Measurements from ENCODE around the gene REV1.

REV1 gene

DNA sequence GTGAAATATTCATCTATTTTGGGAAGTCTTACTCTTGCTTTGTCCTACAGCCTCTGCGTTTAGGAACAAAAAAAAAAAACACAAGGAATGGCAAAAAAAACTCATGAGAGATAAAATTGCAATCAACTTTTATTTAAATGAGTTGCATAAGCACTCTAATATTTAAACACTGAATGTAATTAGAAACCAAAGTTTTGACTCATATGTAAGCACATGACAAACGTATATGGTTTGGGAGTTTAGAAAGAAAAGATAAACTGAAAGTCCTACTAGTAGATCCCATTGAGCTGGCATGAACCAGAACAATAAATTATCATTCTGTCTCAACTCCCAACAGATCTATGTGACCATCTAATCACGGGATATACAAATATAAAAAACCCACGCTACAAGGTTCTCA, 44.8 kb downstream of the REV1 start:
- Mint-ChIP-seq H3K36me3 (peaks cover 26% of the 10 kb centered on the region), H3K27ac (no peak overlapping the region), H3K27me3 (no peaks in the 10 kb centered on the region), H3K9me3 (no peaks in the 10 kb centered on the region), H3K4me3 (no peak overlapping the region), H3K4me1 (peaks cover 6% of the 10 kb centered on the region)
- ATAC-seq = no peak

DNA sequence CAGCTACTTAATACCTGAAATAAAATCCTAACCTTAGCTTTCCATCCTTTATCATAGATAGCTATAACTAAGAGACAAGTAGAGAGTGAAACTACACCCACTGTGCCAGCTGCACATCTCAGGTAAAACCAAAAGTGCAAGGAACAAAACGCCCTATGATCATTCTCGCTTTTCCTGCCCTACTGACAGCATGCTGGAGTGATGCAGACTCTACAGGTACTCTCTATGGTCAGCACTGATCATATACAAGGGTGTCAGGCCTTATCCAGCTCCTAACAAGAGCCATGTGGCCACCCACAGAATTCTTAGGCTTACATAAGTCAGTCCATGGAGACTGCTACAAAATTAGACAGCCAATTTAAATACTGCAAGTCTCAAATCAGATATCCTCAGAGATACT, 45.6 kb downstream of the REV1 start:
- no peak overlapping the region for H3K4me3 Mint-ChIP-seq
- H3K36me3 Mint-ChIP-seq = peaks cover 26% of the 10 kb centered on the region
- no peak for ATAC-seq
- H3K27ac Mint-ChIP-seq = peak overlapping the region; percentile 19
- no peaks in the 10 kb centered on the region for H3K27me3 Mint-ChIP-seq
- H3K4me1 Mint-ChIP-seq = peaks cover 6% of the 10 kb centered on the region
- no peaks in the 10 kb centered on the region for H3K9me3 Mint-ChIP-seq

DNA sequence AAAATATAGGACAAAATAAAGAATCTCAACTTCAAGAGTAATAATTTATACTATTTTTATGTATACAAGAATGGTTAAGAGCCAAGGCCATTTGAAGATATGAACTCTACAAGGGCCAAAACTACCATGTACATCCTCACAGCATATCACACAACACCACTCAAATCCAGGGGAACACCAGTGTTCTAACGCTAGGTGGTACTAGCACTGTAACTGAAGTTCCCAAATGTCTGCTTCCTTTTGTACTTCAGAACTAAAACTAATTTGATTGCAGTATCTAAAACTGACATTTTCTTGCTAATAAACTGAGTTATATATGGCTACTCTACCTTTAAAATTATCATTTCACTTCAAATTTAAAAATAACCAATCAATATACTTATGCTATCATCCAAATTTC, 47.0 kb downstream of the REV1 start:
- no peaks in the 10 kb centered on the region for H3K27me3 Mint-ChIP-seq
- no peaks in the 10 kb centered on the region for H3K9me3 Mint-ChIP-seq
- no peak for ATAC-seq
- peaks cover 15% of the 10 kb centered on the region for H3K36me3 Mint-ChIP-seq
- peaks cover 6% of the 10 kb centered on the region for H3K4me1 Mint-ChIP-seq
- H3K4me3 Mint-ChIP-seq = no peak overlapping the region
- no peak overlapping the region for H3K27ac Mint-ChIP-seq

DNA sequence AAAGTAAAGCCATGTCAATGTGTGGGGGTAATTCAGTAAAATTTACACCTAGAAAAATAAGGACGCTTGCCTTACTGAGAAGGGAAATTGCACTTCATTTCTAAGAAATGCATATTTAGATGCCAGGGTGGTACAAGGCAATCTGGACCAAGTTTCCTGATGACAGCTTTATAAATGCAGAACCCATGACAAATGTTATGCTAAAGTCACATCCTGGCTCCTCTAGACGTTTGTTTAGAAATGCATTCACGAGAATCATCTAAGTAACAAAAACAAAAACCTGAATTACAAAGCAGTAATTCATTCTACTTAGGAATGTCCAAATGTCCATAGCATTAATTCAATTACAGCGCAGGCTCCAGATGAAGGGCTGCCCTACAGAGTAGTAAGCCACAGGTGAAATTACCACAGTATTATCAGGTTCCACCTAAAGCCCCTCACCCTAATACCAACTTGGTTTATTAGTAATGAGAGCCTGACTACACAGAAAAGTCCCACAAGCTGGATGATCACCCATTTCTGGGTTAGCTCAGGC, 49.8 kb downstream of the REV1 start:
- Mint-ChIP-seq H3K36me3 (peaks cover 6% of the 10 kb centered on the region), H3K27ac (no peak overlapping the region), H3K27me3 (no peaks in the 10 kb centered on the region), H3K9me3 (no peaks in the 10 kb centered on the region), H3K4me3 (no peak overlapping the region), H3K4me1 (peaks cover 6% of the 10 kb centered on the region)
- ATAC-seq = no peak

DNA sequence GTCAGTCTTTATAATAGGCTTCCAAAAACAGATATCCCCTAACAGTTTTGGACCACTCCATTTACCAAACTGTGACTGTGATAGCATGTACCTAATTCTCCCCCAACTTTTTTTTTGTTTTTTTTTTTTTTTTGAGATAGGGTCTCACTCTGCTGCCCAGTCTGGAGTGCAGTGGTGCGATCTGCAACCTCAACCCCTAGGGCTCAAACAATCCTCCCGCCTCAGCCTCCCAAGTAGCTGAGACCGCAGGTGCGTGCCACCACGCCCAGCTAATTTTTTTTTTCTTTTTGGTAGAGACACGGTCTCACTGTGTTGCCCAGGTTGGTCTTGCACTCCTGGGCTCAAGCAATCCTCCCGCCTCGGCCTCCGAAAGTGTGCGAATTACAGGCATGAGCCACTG, 52.9 kb downstream of the REV1 start:
- no peak for ATAC-seq
- no peaks in the 10 kb centered on the region for H3K27me3 Mint-ChIP-seq
- no peaks in the 10 kb centered on the region for H3K9me3 Mint-ChIP-seq
- peaks cover 5% of the 10 kb centered on the region for H3K4me1 Mint-ChIP-seq
- H3K4me3 Mint-ChIP-seq = no peak overlapping the region
- no peak overlapping the region for H3K27ac Mint-ChIP-seq
- H3K36me3 Mint-ChIP-seq = peaks cover 8% of the 10 kb centered on the region

DNA sequence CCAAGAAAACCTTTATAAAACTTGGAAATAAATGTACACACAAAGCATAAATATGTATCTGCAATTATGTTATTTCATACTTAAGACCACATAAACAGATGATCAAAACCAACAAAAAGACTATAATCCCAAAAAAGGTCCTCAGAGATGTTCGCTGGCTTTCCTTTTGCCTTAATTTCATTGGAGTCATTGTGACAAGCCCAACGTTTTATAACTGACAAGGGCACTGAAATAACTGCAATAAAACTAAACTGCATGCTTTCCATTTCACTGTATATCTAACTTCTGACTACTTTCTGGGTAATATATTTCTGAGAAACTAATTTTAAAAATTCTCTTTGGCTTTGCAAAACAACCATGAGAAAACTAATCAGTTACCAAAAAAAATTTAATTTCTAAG, 56.5 kb downstream of the REV1 start:
- Mint-ChIP-seq H3K36me3 (peaks cover 22% of the 10 kb centered on the region), H3K4me3 (no peak overlapping the region), H3K9me3 (no peaks in the 10 kb centered on the region), H3K27ac (no peak overlapping the region), H3K27me3 (no peaks in the 10 kb centered on the region), H3K4me1 (peaks cover 18% of the 10 kb centered on the region)
- ATAC-seq = no peak

DNA sequence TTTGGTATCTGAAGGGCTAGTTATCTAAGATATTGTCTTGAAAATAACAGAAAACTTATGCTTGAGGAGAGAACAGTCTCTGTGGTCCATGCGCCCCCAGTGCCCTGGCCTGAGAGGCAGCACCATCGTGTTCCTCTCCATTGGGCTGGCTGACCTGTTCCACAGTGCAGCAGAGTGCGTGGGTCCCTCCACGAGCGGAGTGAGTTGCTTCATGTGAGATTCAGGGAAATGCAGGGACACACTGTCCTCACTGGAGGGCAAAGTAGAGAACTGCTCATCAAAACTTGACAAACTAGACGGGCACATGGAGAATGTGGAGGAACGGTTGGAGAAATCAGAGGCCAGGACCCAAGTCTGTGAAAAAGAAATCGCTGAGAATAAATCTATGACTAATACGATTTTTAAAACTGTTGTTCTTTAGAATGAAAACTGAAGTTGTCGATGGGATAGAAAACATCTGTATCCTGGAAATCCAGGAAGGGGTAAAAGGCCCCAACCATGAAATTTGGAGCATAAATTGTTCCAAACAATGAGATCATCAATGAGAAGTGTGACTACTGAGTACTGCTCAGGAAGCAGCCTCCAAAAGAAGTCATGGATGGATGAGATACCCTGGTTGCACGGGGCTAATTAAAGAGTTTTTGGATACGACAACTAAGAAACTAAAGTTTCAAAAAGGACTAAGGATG, 58.1 kb downstream of the REV1 start:
- Mint-ChIP-seq H3K27me3 (no peaks in the 10 kb centered on the region), H3K4me1 (peaks cover 18% of the 10 kb centered on the region), H3K9me3 (no peaks in the 10 kb centered on the region), H3K4me3 (no peak overlapping the region), H3K27ac (peak overlapping the region; percentile 42), H3K36me3 (peaks cover 37% of the 10 kb centered on the region)
- ATAC-seq = no peak

DNA sequence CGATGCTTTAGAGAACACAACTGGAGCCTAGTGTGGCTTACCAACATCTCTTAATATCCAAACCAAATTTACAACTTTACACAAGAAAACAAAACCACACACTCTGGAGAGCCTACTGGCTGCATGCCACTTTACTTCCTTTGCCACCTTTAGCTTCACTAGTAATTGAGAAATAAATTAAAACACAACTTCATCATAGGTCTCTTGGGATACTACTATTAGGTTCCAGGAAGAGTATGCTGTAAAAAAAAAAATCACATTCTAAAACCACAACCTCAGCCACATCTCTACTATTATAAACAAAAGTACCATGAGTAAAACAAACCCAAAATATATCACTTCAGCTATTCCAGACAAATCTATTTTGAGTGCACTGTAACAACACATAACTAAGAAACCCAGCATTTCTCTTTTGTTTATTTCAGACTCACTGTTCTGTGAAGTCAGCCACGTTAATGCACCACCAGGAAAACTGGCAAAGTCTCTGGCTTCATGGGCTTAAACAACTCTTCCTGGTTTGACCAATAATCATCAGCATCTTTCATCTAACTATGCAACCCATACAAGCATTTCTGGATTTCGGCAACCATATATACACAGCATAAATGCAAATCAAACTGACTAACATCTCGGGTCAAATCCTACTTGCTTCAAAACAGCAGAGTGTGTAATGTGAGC, 59.1 kb downstream of the REV1 start:
- Mint-ChIP-seq H3K4me1 (peaks cover 18% of the 10 kb centered on the region), H3K4me3 (no peak overlapping the region), H3K36me3 (peaks cover 41% of the 10 kb centered on the region), H3K27me3 (no peaks in the 10 kb centered on the region), H3K9me3 (no peaks in the 10 kb centered on the region), H3K27ac (peak overlapping the region; percentile 42)
- ATAC-seq = no peak

DNA sequence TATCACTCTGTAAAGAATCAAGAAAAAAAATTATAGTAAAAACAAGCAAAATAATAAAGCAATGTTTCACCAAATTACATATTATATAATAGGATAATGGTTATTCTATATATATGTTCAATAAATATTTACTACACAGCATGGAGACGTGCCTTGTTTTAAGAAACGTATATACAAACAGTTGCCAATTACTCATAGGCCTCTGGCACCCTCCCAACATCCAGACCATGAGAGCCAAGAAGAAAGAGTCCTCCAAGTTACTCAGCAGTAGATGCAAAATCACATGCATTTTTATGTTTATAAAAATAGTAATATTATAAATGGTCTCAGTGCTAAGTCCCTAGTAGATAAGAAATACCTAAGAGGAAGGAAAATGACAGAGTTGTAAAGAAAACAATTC, 64.8 kb downstream of the REV1 start:
- H3K4me1 Mint-ChIP-seq = peaks cover 10% of the 10 kb centered on the region
- no peak for ATAC-seq
- H3K27ac Mint-ChIP-seq = no peak overlapping the region
- H3K27me3 Mint-ChIP-seq = no peaks in the 10 kb centered on the region
- no peaks in the 10 kb centered on the region for H3K9me3 Mint-ChIP-seq
- peaks cover 49% of the 10 kb centered on the region for H3K36me3 Mint-ChIP-seq
- H3K4me3 Mint-ChIP-seq = no peak overlapping the region

DNA sequence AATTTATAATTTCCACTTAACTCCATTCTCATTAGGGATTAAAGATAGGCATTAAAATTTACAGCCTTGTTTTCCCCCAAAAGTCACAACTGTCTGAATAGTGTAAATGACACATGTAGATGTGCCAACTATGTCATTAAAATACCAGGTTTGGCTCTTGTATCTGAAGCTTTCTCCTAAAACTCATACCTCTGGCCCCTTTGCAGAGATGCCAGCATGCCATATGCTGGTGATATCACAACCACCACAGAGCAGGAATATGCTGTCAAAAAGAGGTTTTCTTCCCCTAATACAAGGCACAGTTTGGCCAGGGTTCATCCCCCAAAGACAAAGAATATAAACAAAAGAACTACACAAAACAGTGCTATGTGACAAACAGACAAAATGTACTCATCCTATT, 65.4 kb downstream of the REV1 start:
- ATAC-seq = no peak
- no peaks in the 10 kb centered on the region for H3K27me3 Mint-ChIP-seq
- no peak overlapping the region for H3K4me3 Mint-ChIP-seq
- H3K36me3 Mint-ChIP-seq = peaks cover 55% of the 10 kb centered on the region
- H3K9me3 Mint-ChIP-seq = no peaks in the 10 kb centered on the region
- no peak overlapping the region for H3K27ac Mint-ChIP-seq
- H3K4me1 Mint-ChIP-seq = peaks cover 10% of the 10 kb centered on the region

DNA sequence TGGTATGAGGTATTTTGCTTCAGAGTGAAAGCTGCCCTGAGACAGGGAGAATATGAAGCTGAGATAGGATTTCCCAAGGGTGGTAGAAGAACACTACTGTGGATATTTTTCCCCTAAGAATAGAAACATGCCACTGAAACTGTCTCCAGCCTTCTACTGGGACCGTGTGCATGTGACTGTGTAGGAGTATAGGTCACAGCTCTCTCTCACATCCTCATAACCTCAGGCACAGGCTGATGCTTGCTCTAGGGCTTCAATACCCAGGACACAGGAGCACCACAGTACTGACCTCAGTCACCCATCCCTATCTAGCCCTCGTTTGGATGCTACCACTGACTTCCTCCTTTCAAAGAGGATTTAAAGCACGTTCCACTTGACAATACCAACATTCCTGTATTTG, 67.2 kb downstream of the REV1 start:
- Mint-ChIP-seq H3K27ac (peak overlapping the region; percentile 39), H3K9me3 (no peaks in the 10 kb centered on the region), H3K4me1 (peaks cover 10% of the 10 kb centered on the region), H3K27me3 (no peaks in the 10 kb centered on the region), H3K36me3 (peaks cover 52% of the 10 kb centered on the region), H3K4me3 (no peak overlapping the region)
- peak; percentile 97 for ATAC-seq

DNA sequence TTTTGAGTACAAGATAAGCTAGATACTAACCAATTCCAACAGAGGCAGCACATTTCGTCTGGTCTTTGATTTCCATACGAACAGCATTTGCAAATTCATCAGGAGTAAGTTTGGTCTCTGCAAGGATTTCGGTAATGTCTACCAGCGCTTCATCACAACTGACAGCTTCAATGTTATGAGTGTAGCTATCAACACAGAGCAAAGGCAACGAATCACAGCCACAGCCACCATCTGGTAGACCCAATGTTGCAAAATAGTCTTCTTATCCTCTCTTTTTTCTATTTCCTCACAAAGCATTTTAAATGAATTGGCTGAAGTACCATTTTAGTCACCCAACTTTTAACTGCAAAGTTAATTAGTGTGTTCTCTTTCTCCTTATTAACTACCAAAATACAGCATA, 68.3 kb downstream of the REV1 start:
- Mint-ChIP-seq H3K4me1 (peaks cover 10% of the 10 kb centered on the region), H3K9me3 (no peaks in the 10 kb centered on the region), H3K27ac (no peak overlapping the region), H3K4me3 (no peak overlapping the region), H3K36me3 (peaks cover 48% of the 10 kb centered on the region), H3K27me3 (no peaks in the 10 kb centered on the region)
- no peak for ATAC-seq

DNA sequence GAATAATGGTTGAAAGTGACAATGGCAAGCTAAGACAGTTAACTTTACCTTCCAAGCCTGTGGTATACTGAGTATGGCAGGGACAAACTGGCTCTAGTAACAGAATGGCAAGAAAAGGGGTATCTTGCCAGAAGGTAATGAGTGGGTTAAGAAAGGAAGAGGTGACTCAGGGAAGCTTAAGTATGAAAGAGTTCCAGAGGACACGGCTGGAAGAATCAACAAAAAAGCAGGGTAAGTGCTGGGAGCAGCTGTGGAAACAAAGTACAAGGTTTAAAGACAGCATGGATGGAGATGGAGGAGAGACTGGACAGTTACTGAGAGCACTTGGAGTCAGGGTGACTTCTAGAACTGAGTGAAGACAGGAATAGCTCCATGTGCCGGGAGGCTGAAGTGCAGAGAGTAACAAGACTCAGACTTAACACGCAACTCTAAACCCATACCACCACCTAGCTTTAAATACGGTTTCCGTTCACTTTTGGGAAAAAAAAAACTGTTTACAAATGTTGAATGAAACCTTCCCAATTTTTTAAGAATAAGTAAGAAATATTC, 69.0 kb downstream of the REV1 start:
- Mint-ChIP-seq H3K9me3 (no peaks in the 10 kb centered on the region), H3K27ac (peak overlapping the region; percentile 48), H3K36me3 (peaks cover 47% of the 10 kb centered on the region), H3K27me3 (no peaks in the 10 kb centered on the region), H3K4me3 (no peak overlapping the region), H3K4me1 (peaks cover 10% of the 10 kb centered on the region)
- no peak for ATAC-seq

DNA sequence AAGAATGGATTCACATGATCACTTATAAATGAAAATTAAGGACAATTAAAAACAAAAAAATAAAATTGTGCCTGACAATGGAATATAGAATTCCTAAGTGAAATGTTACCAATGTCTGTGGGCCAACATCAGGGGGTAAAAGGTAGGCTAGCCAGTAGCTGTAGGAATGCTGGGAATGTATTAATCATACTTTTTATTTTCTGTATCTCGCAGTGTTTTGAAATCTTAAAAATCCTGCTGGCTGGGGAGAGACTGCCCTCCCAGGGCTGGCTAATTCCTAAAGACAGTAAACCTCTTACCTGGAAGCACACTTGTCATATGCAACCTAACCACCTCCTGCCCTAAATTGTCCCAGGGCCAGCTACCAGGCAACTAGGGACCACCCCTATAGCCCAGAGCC, 69.8 kb downstream of the REV1 start:
- Mint-ChIP-seq H3K4me3 (no peak overlapping the region), H3K9me3 (no peaks in the 10 kb centered on the region), H3K27ac (peak overlapping the region; percentile 48), H3K4me1 (peaks cover 10% of the 10 kb centered on the region), H3K36me3 (peaks cover 54% of the 10 kb centered on the region), H3K27me3 (no peaks in the 10 kb centered on the region)
- no peak for ATAC-seq

DNA sequence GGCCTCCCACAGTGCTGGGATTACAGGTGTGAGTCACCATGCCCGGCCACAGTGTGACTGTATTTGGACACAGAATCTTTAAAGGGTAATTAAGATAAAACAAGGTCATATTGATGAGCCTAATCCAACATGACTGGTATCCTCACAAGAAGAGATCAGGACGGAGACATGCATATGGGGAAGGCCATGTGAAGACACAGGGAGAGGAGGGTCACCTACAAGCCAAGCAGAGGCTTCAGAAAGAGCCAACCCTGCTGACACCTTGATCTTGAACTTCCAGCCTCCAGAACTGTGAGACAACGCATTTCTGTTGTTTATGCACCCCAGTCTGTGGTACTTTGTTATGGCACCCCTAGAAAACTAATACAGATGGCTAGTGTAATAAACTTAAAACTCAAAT, 72.4 kb downstream of the REV1 start:
- no peak overlapping the region for H3K4me3 Mint-ChIP-seq
- H3K36me3 Mint-ChIP-seq = peaks cover 60% of the 10 kb centered on the region
- ATAC-seq = no peak
- H3K27ac Mint-ChIP-seq = no peak overlapping the region
- H3K9me3 Mint-ChIP-seq = no peaks in the 10 kb centered on the region
- no peaks in the 10 kb centered on the region for H3K27me3 Mint-ChIP-seq
- peaks cover under 1% of the 10 kb centered on the region for H3K4me1 Mint-ChIP-seq

DNA sequence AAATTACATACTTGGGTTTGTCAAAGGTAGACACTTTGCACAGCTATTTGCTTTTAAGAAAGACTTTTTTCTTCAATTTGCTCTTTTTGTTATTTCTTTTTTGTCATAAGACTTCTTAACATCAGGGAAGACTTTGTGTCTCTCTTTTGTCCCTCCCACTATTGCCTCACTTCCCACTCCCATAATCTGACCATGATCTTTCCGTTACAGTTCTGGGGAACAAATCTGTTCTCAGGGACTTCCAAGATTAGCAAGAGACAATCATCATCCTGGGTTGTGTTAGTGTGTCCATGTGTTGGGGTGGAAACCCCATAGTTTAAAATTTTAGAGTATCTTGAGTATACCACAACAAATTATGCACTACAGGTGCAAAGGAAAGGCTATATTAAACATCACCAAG, 75.3 kb downstream of the REV1 start:
- Mint-ChIP-seq H3K9me3 (no peaks in the 10 kb centered on the region), H3K27ac (no peak overlapping the region), H3K27me3 (no peaks in the 10 kb centered on the region), H3K4me1 (no peaks in the 10 kb centered on the region), H3K4me3 (no peak overlapping the region), H3K36me3 (peaks cover 34% of the 10 kb centered on the region)
- no peak for ATAC-seq

All from stimulated activated memory B cell treated with anti-CD40 and anti-IgM and Interleukin-4, amounts not matched to agents 10 μg/mL and 1 μg/mL and 100 μg/mL, for 72 hours (primary cell).